ENCODE data around the gene HEATR5A.
"Not testable (repeated sequence)": the region's sequence is repeated elsewhere in the genome, so short reads cannot be mapped to it uniquely, and the experiment has no call there.

The HEATR5A gene

DNA sequence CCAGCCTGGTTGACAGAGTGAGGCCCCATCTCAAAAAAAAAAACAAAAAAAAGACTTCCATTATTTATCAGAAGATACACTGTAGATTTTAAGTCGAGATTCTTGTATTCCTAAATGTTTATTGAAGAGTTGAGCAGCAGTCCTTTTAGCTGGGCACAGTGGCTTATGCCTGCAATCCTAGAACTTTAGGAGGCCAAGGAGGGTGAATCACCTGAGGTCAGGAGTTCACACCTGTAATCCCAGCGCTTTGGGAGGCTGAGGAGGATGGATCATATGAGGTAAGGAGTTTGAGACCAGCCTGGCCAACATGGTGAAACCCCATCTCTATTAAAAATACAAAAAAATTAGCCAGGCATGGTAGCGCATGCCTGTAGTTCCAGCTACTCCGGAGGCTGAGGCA is 57.6 kb downstream of the HEATR5A start:
- TF ChIP-seq, protein P1, sequence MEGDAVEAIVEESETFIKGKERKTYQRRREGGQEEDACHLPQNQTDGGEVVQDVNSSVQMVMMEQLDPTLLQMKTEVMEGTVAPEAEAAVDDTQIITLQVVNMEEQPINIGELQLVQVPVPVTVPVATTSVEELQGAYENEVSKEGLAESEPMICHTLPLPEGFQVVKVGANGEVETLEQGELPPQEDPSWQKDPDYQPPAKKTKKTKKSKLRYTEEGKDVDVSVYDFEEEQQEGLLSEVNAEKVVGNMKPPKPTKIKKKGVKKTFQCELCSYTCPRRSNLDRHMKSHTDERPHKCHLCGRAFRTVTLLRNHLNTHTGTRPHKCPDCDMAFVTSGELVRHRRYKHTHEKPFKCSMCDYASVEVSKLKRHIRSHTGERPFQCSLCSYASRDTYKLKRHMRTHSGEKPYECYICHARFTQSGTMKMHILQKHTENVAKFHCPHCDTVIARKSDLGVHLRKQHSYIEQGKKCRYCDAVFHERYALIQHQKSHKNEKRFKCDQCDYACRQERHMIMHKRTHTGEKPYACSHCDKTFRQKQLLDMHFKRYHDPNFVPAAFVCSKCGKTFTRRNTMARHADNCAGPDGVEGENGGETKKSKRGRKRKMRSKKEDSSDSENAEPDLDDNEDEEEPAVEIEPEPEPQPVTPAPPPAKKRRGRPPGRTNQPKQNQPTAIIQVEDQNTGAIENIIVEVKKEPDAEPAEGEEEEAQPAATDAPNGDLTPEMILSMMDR (IDR thresholded peaks at IDR 0.05; ENCODE audit: insufficient read depth, low read length, poor library complexity, severe bottlenecking), result no peak
- Histone ChIP-seq H3K4me3 (replicated peaks; ENCODE audit: low read depth, low read length) (no peak overlapping the region), H3K27me3 (replicated peaks; ENCODE audit: control insufficient read depth, insufficient read depth, low read length) (no peaks in the 10 kb centered on the region), H3K36me3 (ENCODE audit: control insufficient read depth, insufficient read depth, low read length) (no peaks in the 10 kb centered on the region)
- DNase-seq (ENCODE audit: extremely low read depth, insufficient read length), result no peak

DNA sequence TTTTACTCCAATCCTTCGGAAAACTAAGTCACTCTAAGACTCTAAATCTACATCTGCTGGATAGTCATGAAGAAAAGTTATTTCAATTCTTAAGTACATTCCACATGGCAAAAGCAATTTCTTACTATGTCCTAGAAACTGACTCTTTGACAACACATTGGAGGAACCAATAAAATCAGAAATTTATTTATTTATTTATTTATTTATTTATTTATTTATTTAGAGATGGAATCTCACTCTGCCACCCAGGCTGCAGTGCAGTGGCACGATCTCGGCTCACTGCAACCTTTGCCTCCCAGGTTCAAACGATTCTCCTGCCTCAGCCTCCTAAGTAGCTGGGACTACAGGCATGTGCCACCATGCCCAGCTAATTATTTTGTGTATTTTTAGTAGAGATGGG is 58.6 kb downstream of the HEATR5A start:
- H3K4me3 ChIP-seq (replicated peaks; ENCODE audit: low read depth, low read length); H3K27me3 ChIP-seq (replicated peaks; ENCODE audit: control insufficient read depth, insufficient read depth, low read length); H3K36me3 ChIP-seq (ENCODE audit: control insufficient read depth, insufficient read depth, low read length); DNase-seq (ENCODE audit: extremely low read depth, insufficient read length): not testable (repeated sequence)

DNA sequence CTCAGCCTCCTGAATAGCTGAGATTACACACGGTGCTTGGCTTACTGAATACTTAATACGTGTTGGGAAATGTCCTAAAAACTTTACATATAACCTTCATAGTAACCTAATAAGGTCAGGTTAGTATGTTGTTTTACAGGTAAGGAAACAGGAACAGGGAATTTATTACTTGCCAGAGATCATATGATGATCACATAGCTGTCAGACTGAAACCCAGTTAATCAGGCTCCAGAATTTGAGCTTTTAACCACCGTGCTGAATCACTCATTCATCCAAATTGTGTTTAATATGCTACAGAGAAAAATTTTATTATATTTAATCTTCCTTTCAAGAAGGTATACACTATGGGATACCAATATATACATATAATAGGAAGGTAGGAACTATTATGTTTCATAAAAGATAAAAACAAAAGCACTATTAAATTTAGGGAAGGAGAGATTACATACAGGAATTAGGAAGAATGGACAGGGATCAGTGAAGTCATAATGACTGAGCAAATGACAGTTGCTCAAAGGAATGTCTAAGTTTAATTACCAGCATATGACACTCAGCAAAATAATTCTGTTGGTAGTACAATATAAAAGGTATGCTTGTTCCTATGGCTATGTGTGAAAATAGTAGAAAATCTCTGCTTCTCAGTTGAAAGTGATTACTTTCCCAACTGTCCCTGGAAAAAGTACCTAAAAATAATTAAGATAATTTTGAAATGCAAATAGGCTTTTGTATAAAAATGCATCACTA is 59.3 kb downstream of the HEATR5A start:
- no peak for DNase-seq (ENCODE audit: extremely low read depth, insufficient read length)
- TF ChIP-seq, protein P1 (IDR thresholded peaks at IDR 0.05; ENCODE audit: insufficient read depth, low read length, poor library complexity, severe bottlenecking), result no peak
- no peak overlapping the region for H3K4me3 ChIP-seq (replicated peaks; ENCODE audit: low read depth, low read length)
- H3K27me3 ChIP-seq (replicated peaks; ENCODE audit: control insufficient read depth, insufficient read depth, low read length), result no peaks in the 10 kb centered on the region
- no peaks in the 10 kb centered on the region for H3K36me3 ChIP-seq (ENCODE audit: control insufficient read depth, insufficient read depth, low read length)

DNA sequence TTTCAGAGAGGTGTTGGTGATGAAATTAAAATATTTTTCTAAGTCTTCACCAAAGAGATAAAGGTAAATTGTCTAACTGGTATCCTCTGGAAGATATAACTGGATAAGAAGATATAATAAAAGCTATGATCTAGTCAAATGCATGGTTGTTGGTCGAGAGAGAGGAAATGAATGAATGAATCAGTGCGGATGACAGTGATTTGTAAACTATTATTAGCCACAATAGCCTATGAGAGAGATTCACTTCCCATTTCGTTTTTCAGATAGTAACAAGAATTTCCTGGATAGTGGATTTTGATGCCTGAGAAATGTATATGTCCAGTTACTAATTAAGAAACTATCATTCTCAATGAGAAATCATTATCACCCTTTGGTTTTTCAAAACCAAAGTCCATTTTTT is 63.1 kb downstream of the HEATR5A start:
- Histone ChIP-seq H3K36me3 (ENCODE audit: control insufficient read depth, insufficient read depth, low read length) (no peaks in the 10 kb centered on the region), H3K27me3 (replicated peaks; ENCODE audit: control insufficient read depth, insufficient read depth, low read length) (no peaks in the 10 kb centered on the region), H3K4me3 (replicated peaks; ENCODE audit: low read depth, low read length) (no peak overlapping the region)
- no peak for DNase-seq (ENCODE audit: extremely low read depth, insufficient read length)
- TF ChIP-seq, protein P1 (IDR thresholded peaks at IDR 0.05; ENCODE audit: insufficient read depth, low read length, poor library complexity, severe bottlenecking), result no peak

DNA sequence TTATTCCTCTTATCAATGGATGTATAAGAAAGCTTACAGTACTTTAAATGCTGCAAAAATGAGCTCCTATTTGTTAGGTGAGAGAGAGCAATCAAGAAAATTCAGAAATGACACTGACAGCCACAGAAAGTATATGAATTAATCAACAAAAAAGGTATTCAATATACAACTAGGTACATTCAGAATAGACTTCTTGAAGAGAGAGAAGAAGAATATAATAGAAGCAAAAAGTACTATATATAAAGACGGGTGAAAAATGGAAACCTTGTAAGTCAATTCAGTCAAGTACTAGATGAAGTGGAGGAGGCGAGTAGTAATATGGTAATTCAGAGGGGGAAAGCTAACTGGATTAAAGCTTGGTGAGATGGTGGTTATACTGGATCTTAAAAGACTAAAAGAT is 74.3 kb downstream of the HEATR5A start:
- TF ChIP-seq, protein P1 (IDR thresholded peaks at IDR 0.05; ENCODE audit: insufficient read depth, low read length, poor library complexity, severe bottlenecking), result no peak
- no peaks in the 10 kb centered on the region for H3K27me3 ChIP-seq (replicated peaks; ENCODE audit: control insufficient read depth, insufficient read depth, low read length)
- no peak for DNase-seq (ENCODE audit: extremely low read depth, insufficient read length)
- no peak overlapping the region for H3K4me3 ChIP-seq (replicated peaks; ENCODE audit: low read depth, low read length)
- H3K36me3 ChIP-seq (ENCODE audit: control insufficient read depth, insufficient read depth, low read length), result no peaks in the 10 kb centered on the region; the same call in none of the 2 replicates

DNA sequence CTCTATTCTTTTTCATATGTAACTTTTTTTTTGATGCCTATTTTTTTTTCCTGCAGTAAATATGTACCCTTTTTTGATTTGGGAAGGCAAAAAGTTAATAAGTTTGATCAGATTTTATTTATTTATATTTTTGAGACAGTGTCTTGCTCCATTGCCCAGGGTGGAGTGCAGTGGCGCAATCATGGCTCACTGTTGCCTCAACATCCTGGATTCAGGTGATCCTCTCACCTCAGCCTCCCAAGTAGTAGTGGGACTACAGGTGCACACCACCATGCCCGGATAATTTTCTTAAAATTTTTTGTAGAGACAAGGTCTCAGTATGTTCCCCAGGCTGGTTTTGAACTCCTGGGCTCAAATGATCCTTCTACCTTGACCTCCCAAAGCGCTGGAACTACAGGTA is 79.1 kb downstream of the HEATR5A start:
- no peak overlapping the region for H3K4me3 ChIP-seq (replicated peaks; ENCODE audit: low read depth, low read length)
- H3K36me3 ChIP-seq (ENCODE audit: control insufficient read depth, insufficient read depth, low read length), result no peaks in the 10 kb centered on the region; the same call in none of the 2 replicates
- H3K27me3 ChIP-seq (replicated peaks; ENCODE audit: control insufficient read depth, insufficient read depth, low read length), result no peaks in the 10 kb centered on the region
- TF ChIP-seq, protein P1 (IDR thresholded peaks at IDR 0.05; ENCODE audit: insufficient read depth, low read length, poor library complexity, severe bottlenecking), result no peak
- no peak for DNase-seq (ENCODE audit: extremely low read depth, insufficient read length)
